GM19395 (cell line): ENCODE results near the gene ATAD1.
"Not testable (repeated sequence)": the region's sequence is repeated elsewhere in the genome, so short reads cannot be mapped to it uniquely, and the experiment has no call there.

ENCODE experiments used
- ATAC-seq: cut with Tn5 transposase; IDR thresholded peaks from one replicate; pipeline ENCODE4 v1.9.1; 2021; ENCODE audit warnings: mild to moderate bottlenecking, moderate library complexity; ENCODE audit not compliant: unreplicated experiment

Gene ATAD1

DNA sequence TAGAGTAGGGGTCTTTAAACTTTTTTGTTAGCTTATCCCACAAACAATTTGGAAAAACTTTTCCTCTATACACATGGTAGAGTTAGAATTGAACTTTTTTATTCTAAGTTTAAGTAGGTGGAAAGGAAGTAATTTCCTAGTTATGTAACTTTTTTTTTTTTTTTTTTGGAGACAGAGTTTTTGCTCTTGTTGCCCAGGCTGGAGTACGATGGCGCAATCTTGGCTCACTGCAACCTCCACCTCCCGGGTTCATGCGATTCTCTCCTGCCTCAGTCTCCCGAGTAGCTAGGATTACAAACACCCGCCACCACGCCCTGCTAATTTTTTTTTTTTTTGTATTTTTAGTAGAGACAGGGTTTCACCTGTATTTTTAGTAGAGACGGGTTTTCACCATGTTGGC, 28.7 kb upstream of the ATAD1 start:
- ATAC-seq = not testable (repeated sequence)

DNA sequence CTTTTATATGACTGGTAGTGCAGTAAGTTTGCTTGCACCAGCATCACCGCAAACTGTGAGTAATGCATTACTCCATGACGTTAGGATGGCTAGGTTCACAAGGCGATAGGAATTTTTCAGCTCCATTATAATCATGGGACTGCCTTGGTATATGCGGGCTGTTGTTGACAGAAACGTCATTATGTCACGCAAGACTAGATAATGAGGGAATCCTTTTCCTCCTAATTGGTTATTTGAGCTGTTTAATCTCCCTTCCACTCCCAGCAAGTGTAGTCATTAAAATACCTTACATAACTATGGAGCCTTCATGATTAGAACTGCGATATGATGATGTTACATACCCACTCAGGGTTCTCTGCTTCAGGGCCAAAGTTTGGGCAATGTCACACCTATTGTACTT, 28.0 kb upstream of the ATAD1 start:
- no peak for ATAC-seq

DNA sequence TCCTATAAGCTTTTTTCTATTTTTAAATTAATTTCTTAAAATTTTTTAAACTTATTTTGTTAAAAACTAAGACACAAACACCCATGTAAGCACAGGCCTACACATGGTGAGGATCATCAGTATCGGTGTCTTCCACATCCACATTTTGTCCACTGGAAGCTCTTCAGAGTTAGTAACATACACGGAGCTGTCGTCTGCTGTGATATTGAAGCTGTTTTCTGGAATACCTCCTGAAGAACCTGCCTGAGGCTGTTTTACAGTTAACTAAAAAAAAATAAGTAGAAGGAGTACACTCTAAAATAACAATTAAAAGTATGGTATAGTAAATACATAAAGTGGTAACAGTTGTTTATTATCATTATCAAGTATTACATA, 27.6 kb upstream of the ATAD1 start:
- ATAC-seq = no peak

DNA sequence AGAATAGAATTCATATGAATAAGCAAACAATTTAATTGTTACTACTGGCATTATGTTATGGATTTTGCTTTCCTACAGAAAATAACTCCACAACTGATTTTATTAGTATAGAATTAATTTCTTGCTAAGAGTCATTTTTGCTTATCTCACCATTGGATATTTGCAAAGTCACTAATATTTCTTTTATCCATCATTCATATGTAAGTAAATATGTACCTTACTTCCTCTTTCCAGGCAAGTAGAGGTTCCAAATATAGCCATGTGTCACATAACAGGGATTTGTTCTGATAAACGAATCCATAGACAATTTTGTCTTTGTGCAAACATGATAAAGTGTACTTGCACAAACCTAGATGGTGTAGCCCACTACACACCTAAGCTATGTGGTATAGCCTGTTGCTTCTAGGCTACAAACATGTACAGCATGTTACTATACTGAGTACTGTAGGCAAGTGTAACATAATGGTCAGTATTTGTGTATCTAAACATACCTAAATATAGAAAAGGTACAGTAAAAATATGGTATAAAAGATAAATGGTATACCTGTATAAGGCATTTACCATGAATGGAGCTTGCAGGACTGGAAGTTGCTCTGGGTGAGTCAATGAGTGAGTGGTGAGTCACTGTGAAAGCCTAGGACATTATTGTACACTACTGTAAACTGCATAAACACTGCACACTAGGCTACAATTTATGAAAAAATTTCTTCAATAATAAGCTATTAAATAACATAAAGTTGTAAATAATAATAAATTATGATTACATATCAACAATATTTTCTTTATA, 27.0 kb upstream of the ATAD1 start:
- ATAC-seq = no peak

DNA sequence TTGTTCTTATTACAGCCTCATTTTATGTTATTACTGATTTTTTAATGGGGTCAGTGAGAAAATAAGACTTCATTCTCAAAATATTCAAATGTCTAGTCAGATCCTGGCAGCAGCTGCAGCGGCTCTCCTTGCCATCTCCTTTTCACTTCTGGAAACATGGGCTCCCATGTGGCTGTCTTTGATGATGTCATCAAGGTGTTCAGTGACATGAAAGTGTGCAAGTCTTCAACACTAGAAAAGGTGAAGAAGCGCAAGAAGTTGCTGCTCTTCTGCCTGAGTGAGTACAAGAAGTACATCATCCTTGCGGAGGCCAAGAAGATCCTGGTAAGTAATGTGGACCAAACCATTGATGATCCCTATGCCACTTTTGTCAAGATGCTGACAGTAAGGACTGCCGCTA, 25.7 kb upstream of the ATAD1 start:
- ATAC-seq = no peak

DNA sequence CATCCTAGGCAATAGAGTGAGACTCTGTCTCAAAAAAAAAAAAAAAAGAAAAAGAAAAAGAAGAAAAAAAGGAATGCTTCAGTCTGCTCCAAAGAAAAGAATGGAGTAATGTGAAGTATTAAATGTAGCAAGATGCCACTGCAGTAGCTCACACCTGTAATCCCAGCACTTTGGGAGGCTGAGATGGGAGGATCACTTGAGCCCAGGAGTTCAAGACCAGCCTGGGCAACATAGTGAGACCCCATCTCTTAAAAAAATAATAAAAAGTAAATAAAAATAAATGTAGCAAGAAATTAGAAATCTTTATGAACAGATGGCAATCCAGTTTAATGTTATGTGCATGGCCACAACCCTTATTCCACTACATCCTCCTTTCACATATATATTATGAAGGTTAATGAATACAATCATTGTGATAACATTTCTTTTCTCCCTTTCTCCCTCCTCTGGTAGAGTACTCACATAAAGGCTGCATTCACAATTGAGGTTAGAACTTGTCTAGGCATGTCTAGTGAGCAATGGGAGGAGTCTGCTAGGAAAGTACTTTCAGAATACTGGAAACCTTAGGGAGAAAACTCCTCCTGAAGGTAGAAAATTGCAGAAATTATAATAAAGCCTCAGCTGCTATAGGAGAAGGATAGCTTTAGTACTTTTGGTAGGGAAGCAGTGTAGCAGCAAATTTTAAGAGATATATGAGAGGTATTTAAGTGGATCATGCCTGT, 24.9 kb upstream of the ATAD1 start:
- ATAC-seq = no peak

DNA sequence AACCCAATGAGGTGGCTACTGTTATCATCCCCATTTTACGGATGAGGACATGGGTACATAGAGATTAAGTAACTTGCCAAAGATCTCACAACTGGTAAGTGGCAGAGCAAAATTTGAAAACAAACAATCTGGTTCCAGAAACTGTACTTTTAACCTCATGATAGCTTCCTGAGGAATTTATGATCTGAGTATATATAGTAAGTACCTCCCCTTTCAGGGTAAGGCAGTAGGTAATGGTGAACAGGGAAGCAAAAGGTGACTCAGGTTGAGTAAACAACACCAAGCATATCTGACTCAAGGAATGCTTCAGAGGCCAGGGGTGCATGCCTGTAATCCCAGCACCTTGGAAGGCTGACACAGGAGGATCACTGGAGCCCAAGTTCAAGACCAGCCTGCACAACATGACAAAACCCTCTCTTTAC, 24.2 kb upstream of the ATAD1 start:
- ATAC-seq = no peak

DNA sequence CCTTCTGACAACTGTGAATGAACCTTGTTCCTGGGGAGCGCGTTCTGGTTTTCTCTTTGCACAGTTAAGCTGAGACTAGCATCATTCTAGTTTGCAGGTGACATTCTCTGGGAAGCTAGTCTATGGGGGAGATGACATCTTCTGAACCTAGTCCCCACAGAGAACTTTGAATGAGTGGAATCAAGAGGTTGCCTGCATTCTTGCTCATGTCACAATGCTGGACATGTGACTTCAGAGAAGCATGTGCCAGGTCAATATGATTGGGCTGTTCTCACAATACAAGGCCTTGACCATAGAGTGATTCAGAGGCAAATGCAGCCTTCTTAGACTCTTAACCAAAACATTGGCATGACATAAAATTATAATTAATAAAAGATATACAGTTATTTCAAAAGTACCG, 23.2 kb upstream of the ATAD1 start:
- ATAC-seq = no peak

DNA sequence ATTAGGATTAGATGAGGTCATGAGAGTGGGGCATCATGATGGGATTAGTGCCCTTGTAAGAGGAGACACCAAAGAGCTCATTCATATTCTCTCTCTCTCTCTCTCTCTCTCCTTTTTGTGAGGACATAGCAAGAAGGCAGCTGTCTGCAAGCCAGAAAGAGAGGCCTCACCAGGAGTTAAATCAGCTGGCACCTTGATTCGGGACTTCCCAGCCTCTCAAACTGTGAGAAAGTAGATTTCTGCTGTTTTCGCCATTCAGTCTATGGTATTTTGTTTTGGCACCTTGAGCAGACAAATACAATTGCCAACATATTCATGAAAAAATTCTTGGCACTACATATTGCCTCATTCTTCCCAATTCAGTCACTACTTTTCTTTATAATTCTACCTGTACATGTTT, 20.6 kb upstream of the ATAD1 start:
- no peak for ATAC-seq

DNA sequence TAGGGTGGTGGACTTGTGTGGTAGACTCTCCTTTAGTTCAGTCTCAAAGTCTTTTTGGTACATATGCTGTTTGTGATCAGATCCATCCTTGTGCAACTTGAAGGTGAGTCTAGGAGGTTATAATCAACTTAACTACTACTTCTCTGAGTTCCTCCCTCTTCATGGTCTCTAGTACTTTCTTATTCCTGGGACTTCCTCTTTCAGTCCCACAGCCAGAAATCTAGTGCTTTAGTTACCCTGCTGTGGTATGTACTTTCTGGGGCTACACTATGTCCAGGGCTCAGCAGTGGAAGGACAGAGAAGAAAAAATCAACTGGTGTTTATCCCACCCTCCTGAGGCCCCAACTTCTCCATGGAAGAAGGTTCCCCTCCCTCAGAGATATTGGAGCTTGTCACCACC, 19.4 kb upstream of the ATAD1 start:
- ATAC-seq = no peak

DNA sequence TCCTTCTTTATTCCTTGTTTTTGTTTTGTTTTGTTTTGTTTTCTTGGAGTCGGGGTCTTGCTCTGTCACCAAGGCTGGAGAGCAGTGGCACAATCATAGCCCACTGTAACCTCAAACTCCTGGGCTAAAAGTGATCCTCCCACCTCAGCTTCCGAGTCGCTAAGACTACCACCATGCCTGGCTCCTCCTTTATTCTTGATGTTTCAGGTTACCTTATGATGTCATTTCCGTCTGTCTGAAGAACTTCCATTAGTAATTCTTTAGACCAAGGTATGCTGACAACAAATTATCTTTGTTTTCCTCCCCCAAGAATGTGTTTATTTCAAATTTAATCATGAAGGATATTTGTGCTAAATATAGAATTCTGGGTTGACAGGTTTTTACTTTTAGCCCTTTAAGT, 18.1 kb upstream of the ATAD1 start:
- no peak for ATAC-seq

DNA sequence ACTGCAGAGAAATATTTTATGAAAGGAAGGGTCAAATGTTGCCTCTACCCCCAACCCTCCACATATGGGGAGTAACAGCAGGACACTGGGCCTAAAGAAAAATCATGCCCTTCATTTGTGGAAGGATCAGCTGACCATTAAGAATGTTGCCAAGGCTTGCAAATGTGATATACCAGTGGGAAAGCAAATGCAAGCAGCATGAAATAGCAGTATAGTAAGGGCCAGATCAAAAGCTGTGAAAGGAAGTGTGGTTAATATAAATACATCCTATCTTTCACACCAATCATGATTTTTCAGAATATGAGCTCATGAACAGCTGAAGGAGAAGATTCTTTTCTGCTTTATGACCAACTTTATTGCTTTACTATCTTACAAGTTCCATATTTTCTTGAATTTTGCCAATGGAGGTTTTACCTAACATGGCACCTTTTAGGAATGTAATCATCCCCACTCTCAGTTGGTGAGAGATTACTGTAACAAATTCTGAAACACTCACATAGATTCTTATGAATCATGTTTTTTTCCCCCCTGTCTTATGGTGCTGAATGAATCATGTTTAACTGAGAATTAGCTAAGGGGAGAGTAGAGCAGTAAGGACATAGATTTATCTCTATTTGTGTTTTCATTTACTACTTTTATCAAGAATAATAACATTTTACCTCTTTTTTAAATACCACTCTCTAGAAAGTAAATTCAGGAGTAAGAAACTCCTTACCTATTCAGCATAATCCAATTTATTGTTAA, 12.1 kb upstream of the ATAD1 start:
- no peak for ATAC-seq

DNA sequence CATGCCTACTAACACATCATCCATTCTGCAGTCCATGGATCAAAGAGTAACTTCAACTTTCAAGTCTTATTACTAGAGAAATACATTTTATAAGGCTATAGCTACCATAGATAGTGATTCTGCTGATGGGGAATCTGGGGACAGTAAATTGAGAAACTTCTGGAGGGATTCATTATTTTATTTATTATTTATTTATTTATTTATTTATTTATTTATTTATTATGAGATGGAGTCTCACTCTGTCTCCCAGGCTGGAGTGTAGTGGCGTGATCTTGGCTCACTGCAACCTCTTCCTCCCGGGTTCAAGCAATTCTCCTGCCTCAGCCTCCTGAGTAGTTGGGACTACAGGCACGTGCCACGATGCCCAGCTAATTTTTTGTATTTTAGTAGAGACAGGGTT, 11.0 kb upstream of the ATAD1 start:
- not testable (repeated sequence) for ATAC-seq

DNA sequence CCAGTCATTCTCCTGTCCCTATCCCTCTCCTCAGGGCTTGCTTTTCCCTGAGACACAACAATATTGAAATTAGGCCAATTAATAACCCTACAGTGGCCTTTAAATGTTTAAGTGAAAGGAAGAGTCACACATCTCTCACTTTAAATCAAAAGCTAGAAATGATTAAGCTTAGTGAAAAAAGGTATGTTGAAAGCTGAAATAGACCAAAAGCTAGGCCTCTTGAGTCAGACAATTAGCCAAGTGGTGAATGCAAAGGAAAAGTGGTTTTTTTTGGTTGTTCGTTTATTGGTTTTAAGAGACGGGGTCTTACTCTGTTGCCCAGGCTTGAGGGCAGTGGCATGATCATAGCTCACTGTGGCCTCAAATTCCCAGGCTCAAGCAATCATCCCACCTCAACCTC, 9.7 kb upstream of the ATAD1 start:
- no peak for ATAC-seq

DNA sequence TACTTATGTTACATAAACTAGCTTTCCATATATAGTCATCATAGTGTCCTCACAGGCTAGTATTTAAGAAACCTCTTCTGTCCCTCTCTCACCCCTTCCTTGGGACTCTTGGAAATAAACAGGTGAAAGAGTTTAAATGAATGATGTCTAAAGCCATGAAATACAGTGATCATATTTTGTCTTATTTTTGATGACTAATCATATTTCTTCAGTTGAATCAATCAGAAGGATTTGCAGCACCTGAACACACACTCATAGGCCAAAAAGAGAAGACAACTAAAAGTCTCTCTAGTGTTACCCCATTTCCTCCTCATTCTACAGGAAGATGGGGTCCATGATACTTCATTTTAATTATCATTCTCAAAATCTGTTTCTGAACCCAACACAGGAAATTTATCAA, 8.6 kb upstream of the ATAD1 start:
- ATAC-seq = no peak

DNA sequence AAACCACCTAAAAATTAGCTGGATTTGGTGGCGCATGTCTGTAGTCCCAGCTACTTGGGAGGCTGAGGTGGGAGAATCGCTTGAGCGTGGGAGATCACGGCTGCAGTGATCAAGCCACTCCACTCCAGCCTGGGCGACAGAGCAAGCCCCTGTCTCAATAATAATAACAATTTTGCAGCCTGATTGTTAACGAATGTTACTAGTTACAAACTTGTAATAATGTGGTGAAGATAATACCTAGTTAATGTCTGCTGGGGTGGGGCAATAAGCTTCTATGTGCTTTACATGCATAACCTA, 1.2 kb upstream of the ATAD1 start:
- ATAC-seq = no peak

DNA sequence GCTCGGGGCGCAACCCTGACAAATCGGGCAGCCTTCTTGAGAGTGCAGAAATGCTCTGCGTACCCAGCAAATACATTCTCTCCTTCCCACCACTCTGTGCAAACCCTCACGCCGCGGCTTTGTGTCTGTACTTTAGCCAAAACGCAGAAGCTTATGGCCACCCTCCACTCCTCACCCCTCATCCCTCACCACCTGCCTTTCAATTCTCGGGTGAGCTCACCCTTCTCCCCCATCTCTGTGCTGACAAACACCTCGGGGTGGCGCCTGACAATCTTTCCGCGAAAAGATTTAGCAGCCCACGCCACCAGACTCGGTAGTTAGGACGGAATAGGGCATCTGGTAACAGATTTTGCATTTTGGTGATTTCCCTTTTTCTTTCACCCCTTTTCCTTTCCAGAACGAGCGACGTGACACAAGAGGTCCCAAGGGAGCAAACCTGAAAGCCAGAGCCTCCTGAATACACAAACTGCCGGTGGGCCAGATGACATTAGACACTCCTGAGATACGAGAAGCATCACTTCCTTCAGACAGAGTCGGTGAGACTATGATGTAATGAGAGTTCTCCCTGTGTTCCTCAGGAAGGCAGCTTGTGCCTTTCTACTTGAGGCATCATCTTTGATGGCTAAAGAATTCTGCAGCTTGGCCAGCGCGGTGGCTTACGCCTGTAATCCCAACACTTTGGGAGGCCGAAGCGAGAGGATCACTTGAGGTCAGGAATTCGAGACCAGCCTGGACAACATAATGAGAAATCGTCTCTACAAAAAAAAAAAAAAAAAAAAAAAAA, 671 bp upstream of the ATAD1 start:
- ATAC-seq = peak; percentile 67

DNA sequence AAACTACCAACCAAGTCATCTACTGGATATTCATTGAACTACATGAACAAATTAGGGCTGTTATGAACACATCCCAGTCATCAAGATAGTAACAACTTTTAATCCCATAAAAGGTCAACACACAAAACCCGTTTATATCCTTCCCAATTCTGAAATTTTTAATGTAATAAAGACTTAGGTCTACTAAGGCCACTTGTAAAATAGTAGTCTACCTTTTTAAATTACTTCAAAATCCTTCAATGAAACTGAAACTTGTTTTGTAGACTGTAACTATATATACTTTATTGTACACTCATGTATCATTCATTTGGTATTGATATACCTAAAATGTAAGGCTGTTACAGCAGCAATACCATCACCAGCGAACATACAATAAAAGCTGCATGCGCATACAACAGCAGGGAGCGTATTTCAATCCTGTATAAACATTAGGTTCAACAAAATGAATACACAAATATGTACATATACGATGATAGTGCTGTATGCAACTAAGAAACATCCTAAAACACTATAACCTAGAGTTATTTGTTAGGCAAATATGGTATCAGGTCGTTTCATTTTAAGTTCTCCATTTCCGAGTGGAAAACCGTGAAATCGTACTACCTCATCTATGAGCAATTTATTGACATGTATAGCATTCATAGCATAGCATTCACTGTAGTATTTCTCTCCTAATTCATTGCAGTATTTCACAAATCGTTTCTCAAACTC, 973 bp downstream of the ATAD1 start:
- ATAC-seq = peak; percentile 2

DNA sequence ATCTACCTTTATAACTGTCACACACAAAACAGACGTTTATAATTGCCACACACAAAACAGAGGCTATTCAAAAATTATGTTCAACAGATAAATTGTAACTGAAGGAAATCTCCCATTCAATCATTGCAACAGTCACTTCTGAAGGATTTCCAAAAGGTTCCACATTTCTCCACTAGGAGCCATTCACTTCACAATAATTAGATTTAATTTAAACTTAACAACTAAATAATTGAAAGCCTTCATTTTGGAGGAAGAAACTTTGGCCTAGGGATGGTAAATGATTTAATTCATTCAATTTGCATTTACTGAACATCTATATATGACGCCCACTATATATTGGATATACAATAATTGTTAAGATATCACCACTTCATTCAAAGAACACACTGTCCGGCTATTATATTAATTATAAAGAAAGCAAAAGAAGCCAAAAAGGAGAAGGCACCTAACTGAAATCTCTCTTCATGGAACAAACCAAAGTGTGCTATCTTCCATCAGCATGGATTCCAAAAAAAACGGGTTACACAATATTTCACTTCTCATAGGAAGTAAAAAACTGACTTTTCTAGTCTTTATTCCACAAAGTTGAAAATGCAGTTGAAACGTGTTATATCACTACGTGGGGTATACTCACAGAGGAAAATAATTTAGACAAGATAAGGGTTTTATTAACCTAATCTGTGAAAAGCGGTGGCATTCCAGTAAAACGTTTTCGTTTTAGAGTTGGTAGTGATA, 1.7 kb downstream of the ATAD1 start:
- ATAC-seq = no peak

DNA sequence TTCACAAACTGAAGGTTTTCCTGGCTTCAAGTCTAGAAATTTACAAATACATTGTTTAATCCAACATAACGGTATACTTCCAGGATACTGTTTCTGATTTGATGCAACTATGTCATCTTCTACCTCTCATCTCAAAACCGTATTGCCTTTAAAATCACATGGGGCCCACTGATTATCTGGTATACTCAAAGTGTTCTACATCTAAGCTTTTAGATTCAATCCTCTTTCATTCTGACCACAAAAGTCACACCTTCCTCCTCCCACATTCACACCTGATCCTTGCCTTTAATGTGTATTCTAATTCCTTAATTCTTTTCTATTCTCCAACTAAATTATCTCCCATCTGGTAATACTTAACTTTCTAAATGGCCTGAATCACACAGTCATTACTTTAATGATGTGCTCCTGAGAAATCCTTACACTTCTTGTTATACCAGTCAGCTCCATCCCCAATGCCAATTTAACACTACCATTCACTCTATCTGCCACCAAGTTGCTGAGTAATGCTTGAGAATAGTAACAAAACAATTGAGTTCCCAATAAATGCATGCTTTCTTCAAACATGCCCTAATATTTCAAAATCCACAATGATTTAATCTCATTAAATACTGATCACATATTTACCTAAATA, 13.0 kb downstream of the ATAD1 start:
- ATAC-seq = no peak
